CD4-positive, alpha-beta memory T cell (primary cell): ENCODE data around the gene COQ8B. TPM values are rescaled to one million over a fixed set of nuclear protein-coding genes. Genes with fewer than 3 reads are reported as not detected.

Source experiments
- CTCF ChIA-PET: fragments of 350-600 bp; sonication (Branson Sonifier 250); formaldehyde crosslinking; loops from one replicate; lab custom pipeline; 2021; ENCODE audit warnings: inconsistent platforms; ENCODE audit not compliant: partially characterized antibody; lab: Charles Lee
- POLR2A ChIA-PET: fragments of 350-600 bp; sonication (Branson Sonifier 250); formaldehyde crosslinking; loops from one replicate; lab custom pipeline; 2021; ENCODE audit not compliant: partially characterized antibody; lab: Charles Lee
- DNase-seq, 5 donors: peaks; one replicate each; pipeline versions ENCODE4 v3.0.0 to v3.0.0-alpha.2; 2020 to 2022; ENCODE audit warnings: mixed read lengths in 1 of 5
- H3K27ac ChIP-seq: one replicate; pipeline ENCODE4 v1.7.0; 2013; ENCODE audit warnings: low read depth, low read length
- H3K27me3 ChIP-seq: 2 replicates; pipeline ENCODE4 v1.7.0; 2013; ENCODE audit warnings: mild to moderate bottlenecking, low read length, moderate library complexity; ENCODE audit not compliant: insufficient read depth
- H3K36me3 ChIP-seq: 2 replicates; pipeline ENCODE4 v1.7.0; 2013; ENCODE audit warnings: mild to moderate bottlenecking, low read length, moderate library complexity; ENCODE audit not compliant: insufficient read depth
- H3K4me1 ChIP-seq: 2 replicates; pipeline ENCODE4 v1.7.0; 2013; ENCODE audit warnings: mild to moderate bottlenecking, low read length, moderate library complexity; ENCODE audit not compliant: insufficient read depth
- H3K4me3 ChIP-seq, 2 donors: one replicate each; pipeline ENCODE4 v1.7.0; 2013; ENCODE audit warnings: low read length in 2 of 2, mild to moderate bottlenecking in 1 of 2
- H3K9me3 ChIP-seq, 2 donors: one replicate each; pipeline ENCODE4 v1.7.0; 2013; ENCODE audit warnings: low read length in 2 of 2, control low read depth in 1 of 2; ENCODE audit not compliant: control insufficient read depth in 1 of 2
- H3K27ac Mint-ChIP-seq, 7 donors: one replicate each; pipeline ENCODE4 v1.8.0; 2020 to 2021; ENCODE audit warnings: mixed read lengths in 7 of 7, mild to moderate bottlenecking in 6 of 7, inconsistent platforms in 3 of 7, moderate library complexity in 3 of 7
- H3K27me3 Mint-ChIP-seq, 2 donors: one replicate each; pipeline ENCODE4 v1.8.0; 2020 to 2021; ENCODE audit warnings: mixed read lengths in 2 of 2
- H3K36me3 Mint-ChIP-seq, 2 donors: one replicate each; pipeline ENCODE4 v1.8.0; 2020 to 2021; ENCODE audit warnings: mixed read lengths in 2 of 2, inconsistent platforms in 1 of 2, mild to moderate bottlenecking in 1 of 2
- H3K4me1 Mint-ChIP-seq, 4 donors: one replicate each; pipeline ENCODE4 v1.8.0; 2020 to 2021; ENCODE audit warnings: mixed read lengths in 4 of 4, mild to moderate bottlenecking in 1 of 4
- H3K4me3 Mint-ChIP-seq, 8 donors: one replicate each; pipeline ENCODE4 v1.8.0; 2020 to 2021; ENCODE audit warnings: mixed read lengths in 8 of 8, mild to moderate bottlenecking in 7 of 8, moderate library complexity in 6 of 8, inconsistent platforms in 3 of 8
- H3K9me3 Mint-ChIP-seq, 8 donors: one replicate each; pipeline ENCODE4 v1.8.0; 2020 to 2021; ENCODE audit warnings: mixed read lengths in 8 of 8, mild to moderate bottlenecking in 5 of 8, inconsistent platforms in 3 of 8, moderate library complexity in 1 of 8
- intact Hi-C: fragments of 100-400 bp; cut with micrococcal nuclease; formaldehyde crosslinking; loops from one replicate; pipeline ENCODE4 v1.15.1; 2023
- polyA plus RNA-seq, 2 donors: library from polyadenylated mRNA; unstranded; fragments of 300-500 nt; fragmentation: Illumina TruSeq; gene quantifications; one replicate each; pipeline ENCODE4 v1.2.3, GENCODE V29; 2021
- total RNA-seq, 2 experiments: library from RNA; stranded (reverse); gene quantifications; one replicate each; pipeline ENCODE4 v1.2.3, GENCODE V29; 2021

The COQ8B gene
- total and polyA plus RNA-seq, 4 experiments from 2014 or later, result 20.2 to 54.7 (median 34.2) TPM

- no peak overlapping the region for H3K27ac ChIP-seq
- CTCF ChIA-PET, result no interaction called here
- H3K36me3 ChIP-seq, result peaks cover 10% of the 10 kb centered on the region
- peaks cover 25% of the 10 kb centered on the region for H3K4me1 ChIP-seq
- Mint-ChIP-seq H3K4me3 (no peak overlapping the region), H3K36me3 (peaks cover 32 to 43% of the 10 kb centered on the region in 2 donors), H3K27ac (peak overlapping the region in 1 of 7 donors; percentile 7), H3K4me1 (peaks cover 16 to 33% (median 23%) of the 10 kb centered on the region in 4 donors), H3K9me3 (peaks cover 0 to 2% (median 0%) of the 10 kb centered on the region in 8 donors), H3K27me3 (no peaks in the 10 kb centered on the region)
- intact Hi-C loops, result no loop called here
- no peak for DNase-seq
- H3K9me3 ChIP-seq, result peaks cover 0 to 4% of the 10 kb centered on the region in 2 donors
- no peaks in the 10 kb centered on the region for H3K27me3 ChIP-seq
- POLR2A ChIA-PET, result interaction anchor here (1.1 kb wide), 1 partner anchor 26 kb away, joined by 3 read pairs; the partner anchor contains the start of genes ACTMAP and SNRPA
- H3K4me3 ChIP-seq, result no peak overlapping the region
Measured at GRCh38 chr19:40724855-40725254, 8.2 kb upstream of the COQ8B start.

DNA sequence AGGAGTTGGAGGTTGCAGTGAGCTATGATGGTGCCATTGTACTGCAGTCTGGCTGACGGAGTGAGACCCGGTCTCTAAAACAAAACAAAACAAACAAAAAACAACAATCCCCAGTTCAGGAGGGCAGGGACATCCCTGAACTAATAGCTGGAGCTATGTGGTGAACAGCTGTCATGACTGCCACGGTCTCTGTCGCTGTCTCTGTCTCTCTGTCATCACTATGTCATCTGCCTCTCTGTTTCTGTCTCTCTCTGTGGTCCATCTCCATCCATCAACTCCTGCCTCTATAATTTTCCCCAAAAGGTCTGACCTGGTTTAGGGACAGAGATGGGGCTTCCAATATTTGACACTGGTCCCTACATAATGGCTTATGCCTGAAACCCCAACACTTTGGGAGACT is 7.6 kb upstream of the COQ8B start:
- peaks cover 10% of the 10 kb centered on the region for H3K36me3 ChIP-seq
- no peak for DNase-seq
- Mint-ChIP-seq H3K4me1 (peaks cover 16 to 39% (median 27%) of the 10 kb centered on the region in 4 donors), H3K27me3 (no peaks in the 10 kb centered on the region), H3K9me3 (peaks cover 0 to 2% (median 0%) of the 10 kb centered on the region in 8 donors), H3K36me3 (peaks cover 32 to 43% of the 10 kb centered on the region in 2 donors), H3K4me3 (no peak overlapping the region), H3K27ac (no peak overlapping the region)
- H3K27ac ChIP-seq, result no peak overlapping the region
- CTCF ChIA-PET, result no interaction called here
- no peaks in the 10 kb centered on the region for H3K27me3 ChIP-seq
- peaks cover 0 to 4% of the 10 kb centered on the region in 2 donors for H3K9me3 ChIP-seq
- H3K4me1 ChIP-seq, result peaks cover 29% of the 10 kb centered on the region
- intact Hi-C loops, result no loop called here
- POLR2A ChIA-PET, result interaction anchor here (1.1 kb wide), 1 partner anchor 26 kb away, joined by 3 read pairs; the partner anchor contains the start of genes ACTMAP and SNRPA
- no peak overlapping the region for H3K4me3 ChIP-seq

DNA sequence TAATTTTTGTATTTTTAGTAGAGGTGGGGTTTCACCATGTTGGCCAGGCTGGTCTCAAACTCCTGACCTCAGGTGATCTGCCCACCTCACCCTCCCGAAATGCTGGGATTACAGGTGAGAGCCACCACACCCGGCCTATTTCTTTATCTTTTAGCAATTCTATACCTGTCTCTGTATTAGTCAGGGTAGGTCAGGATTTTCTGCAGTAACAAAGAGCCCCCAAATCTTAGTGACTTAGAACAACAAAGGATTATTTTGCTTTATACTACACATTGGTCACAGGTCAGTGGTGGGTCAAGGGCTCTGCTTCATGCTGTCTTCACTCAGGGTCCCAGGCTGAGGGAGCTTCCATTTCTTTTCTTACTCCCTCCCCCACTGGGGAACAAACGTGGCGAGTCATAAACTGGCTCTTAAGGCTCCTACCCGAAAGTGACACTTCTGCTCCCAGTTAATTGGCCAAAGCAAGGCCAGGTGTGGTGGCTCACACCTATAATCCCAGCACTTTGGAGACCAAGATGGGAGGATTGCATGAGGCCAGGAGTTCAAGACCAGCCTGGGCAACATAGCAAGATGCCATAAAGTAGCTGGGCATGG is 7.1 kb upstream of the COQ8B start:
- Histone ChIP-seq H3K4me1 (peaks cover 35% of the 10 kb centered on the region), H3K4me3 (no peak overlapping the region), H3K36me3 (peaks cover 10% of the 10 kb centered on the region), H3K27ac (no peak overlapping the region), H3K9me3 (peaks cover 0 to 4% of the 10 kb centered on the region in 2 donors), H3K27me3 (no peaks in the 10 kb centered on the region)
- ChIA-PET POLR2A (interaction anchor here (1.1 kb wide), 1 partner anchor 27 kb away, joined by 3 read pairs; the partner anchor contains the start of genes ACTMAP and SNRPA), CTCF (no interaction called here)
- H3K4me3 Mint-ChIP-seq, result no peak overlapping the region
- H3K27ac Mint-ChIP-seq, result no peak overlapping the region
- intact Hi-C loops, result no loop called here
- peaks cover 0 to 2% (median 0%) of the 10 kb centered on the region in 8 donors for H3K9me3 Mint-ChIP-seq
- no peak for DNase-seq
- H3K36me3 Mint-ChIP-seq, result peaks cover 32 to 40% of the 10 kb centered on the region in 2 donors
- H3K4me1 Mint-ChIP-seq, result peaks cover 17 to 44% (median 32%) of the 10 kb centered on the region in 4 donors
- no peaks in the 10 kb centered on the region for H3K27me3 Mint-ChIP-seq

- no peaks in the 10 kb centered on the region for H3K27me3 Mint-ChIP-seq
- Histone ChIP-seq H3K27me3 (no peaks in the 10 kb centered on the region), H3K27ac (no peak overlapping the region), H3K9me3 (peaks cover 0 to 4% of the 10 kb centered on the region in 2 donors), H3K4me1 (peaks cover 51% of the 10 kb centered on the region), H3K4me3 (no peak overlapping the region), H3K36me3 (peaks cover 7% of the 10 kb centered on the region)
- peaks cover 23 to 59% (median 43%) of the 10 kb centered on the region in 4 donors for H3K4me1 Mint-ChIP-seq
- peak overlapping the region in 1 of 8 donors; percentile 10 for H3K4me3 Mint-ChIP-seq
- POLR2A ChIA-PET, result interaction anchor here (1.4 to 1.6 kb wide), 2 partner anchors 28 to 76 kb away, joined by 4 to 5 read pairs; partner anchors contain the start of genes ACTMAP, EGLN2 and SNRPA
- H3K36me3 Mint-ChIP-seq, result peaks cover 26 to 34% of the 10 kb centered on the region in 2 donors
- CTCF ChIA-PET, result interaction anchor here (0.7 kb wide), 2 partner anchors 8 to 14 kb away, joined by 3 read pairs; no protein-coding TSS in a partner anchor
- H3K27ac Mint-ChIP-seq, result peak overlapping the region in 2 of 7 donors; percentile 37 to 49
- no peak for DNase-seq
- intact Hi-C loops, result no loop called here
- peaks cover 0 to 2% (median 0%) of the 10 kb centered on the region in 8 donors for H3K9me3 Mint-ChIP-seq
Measured at GRCh38 chr19:40721936-40722661, 5.4 kb upstream of the COQ8B start.

DNA sequence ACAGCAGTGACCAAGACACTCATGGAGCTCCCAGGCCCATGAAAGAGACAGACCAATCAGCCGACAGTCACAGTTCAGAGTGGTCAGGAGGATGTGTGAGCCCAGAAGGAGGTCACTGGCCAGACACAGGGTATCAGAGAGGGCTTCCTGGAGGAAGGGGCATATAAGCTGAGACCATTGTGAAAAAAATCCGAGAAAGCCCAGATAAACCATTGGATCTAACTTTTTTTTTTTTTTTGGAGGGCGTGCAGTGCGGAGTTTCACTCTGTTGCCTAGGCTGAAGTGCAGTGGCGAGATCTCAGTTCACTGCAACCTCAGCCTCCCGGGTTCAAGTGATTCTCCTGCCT is 4.4 kb upstream of the COQ8B start:
- CTCF ChIA-PET, result interaction anchor here (0.7 kb wide), 1 partner anchor 9 kb away, joined by 3 read pairs; no protein-coding TSS in a partner anchor
- Mint-ChIP-seq H3K4me3 (peak overlapping the region in 4 of 8 donors; percentile 28 to 72 (median 58)), H3K27ac (peak overlapping the region in 5 of 7 donors; percentile 25 to 85 (median 74)), H3K36me3 (peaks cover 20 to 35% of the 10 kb centered on the region in 2 donors), H3K27me3 (no peaks in the 10 kb centered on the region), H3K4me1 (peaks cover 25 to 66% (median 48%) of the 10 kb centered on the region in 4 donors), H3K9me3 (peaks cover 0 to 2% (median 0%) of the 10 kb centered on the region in 8 donors)
- no peak overlapping the region for H3K4me3 ChIP-seq
- peaks cover under 1% of the 10 kb centered on the region for H3K36me3 ChIP-seq
- no peaks in the 10 kb centered on the region for H3K9me3 ChIP-seq
- peaks cover 55% of the 10 kb centered on the region for H3K4me1 ChIP-seq
- POLR2A ChIA-PET, result interaction anchor here (1.4 to 1.6 kb wide), 2 partner anchors 29 to 77 kb away, joined by 4 to 5 read pairs; partner anchors contain the start of genes ACTMAP, EGLN2 and SNRPA
- intact Hi-C loops, result no loop called here
- no peak overlapping the region for H3K27ac ChIP-seq
- DNase-seq, result no peak
- no peaks in the 10 kb centered on the region for H3K27me3 ChIP-seq

DNA sequence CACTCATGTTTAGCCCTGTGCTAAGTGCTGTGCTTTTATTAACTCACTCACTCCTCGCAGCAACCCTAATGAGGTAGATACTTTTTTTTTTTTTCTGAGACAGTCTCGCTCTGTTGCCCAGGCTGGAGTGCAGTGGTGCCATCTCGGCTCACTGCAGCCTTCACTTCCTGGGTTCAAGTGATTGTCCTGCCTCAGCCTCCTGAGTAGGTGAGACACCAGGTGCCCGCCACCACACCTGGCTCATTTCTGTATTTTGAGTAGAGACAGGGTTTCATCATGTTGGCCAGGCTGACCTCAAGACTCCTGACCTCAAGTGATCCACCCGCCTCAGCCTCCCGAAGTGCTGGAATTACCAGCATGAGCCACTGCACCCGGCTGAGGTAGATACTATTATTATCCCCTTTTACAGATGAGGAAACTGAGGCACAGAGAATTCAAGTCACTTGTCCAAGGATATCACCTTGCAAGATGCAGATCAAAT is 2.8 kb upstream of the COQ8B start:
- H3K4me3 Mint-ChIP-seq, result peak overlapping the region; percentile 12 to 97 (median 56)
- no peak for DNase-seq
- POLR2A ChIA-PET, result interaction anchor here (1.2 to 1.4 kb wide), 2 partner anchors 31 to 87 kb away, joined by 5 to 7 read pairs; partner anchors contain the start of genes ACTMAP and SNRPA
- Histone ChIP-seq H3K27me3 (no peaks in the 10 kb centered on the region), H3K9me3 (no peaks in the 10 kb centered on the region), H3K27ac (no peak overlapping the region), H3K4me1 (peaks cover 67% of the 10 kb centered on the region), H3K36me3 (no peaks in the 10 kb centered on the region), H3K4me3 (no peak overlapping the region)
- CTCF ChIA-PET, result no interaction called here
- peaks cover 19 to 43% of the 10 kb centered on the region in 2 donors for H3K36me3 Mint-ChIP-seq
- peaks cover 40 to 82% (median 61%) of the 10 kb centered on the region in 4 donors for H3K4me1 Mint-ChIP-seq
- no peaks in the 10 kb centered on the region for H3K27me3 Mint-ChIP-seq
- H3K27ac Mint-ChIP-seq, result peak overlapping the region in 4 of 7 donors; percentile 4 to 93 (median 74)
- peaks cover 0 to 3% (median 0%) of the 10 kb centered on the region in 8 donors for H3K9me3 Mint-ChIP-seq
- intact Hi-C loops, result loop anchor here (5.0 kb wide), 1 partner anchor 107 kb away; no protein-coding TSS in a partner anchor
